Uterus (tissue), 4 donors: ENCODE measurements around the gene STK32C. TPM values are rescaled to one million over a fixed set of nuclear protein-coding genes. Genes with fewer than 3 reads are reported as not detected.

Experiments
- DNase-seq, 2 donors: peaks; one replicate each; pipeline ENCODE4 v3.0.0-alpha.2; 2019 to 2020
- H3K27ac ChIP-seq, 2 donors: fragments of 200-600 bp; sonication (generic); 1 replicate in 1 of 2; 2 replicates in 1 of 2; pipeline ENCODE4 v1.5.1; 2016 to 2018
- H3K27me3 ChIP-seq, 2 donors: fragments of 200-600 bp; sonication (generic); one replicate each; pipeline ENCODE4 v1.5.1; 2018 to 2019; ENCODE audit warnings: control low read depth in 1 of 2
- H3K36me3 ChIP-seq, 2 donors: fragments of 200-600 bp; sonication (generic); one replicate each; pipeline ENCODE4 v1.5.1; 2019; ENCODE audit warnings: control low read depth in 1 of 2
- H3K4me1 ChIP-seq, 2 donors: fragments of 200-600 bp; sonication (generic); one replicate each; pipeline ENCODE4 v1.5.1; 2018 to 2019; ENCODE audit warnings: control low read depth in 1 of 2
- H3K4me3 ChIP-seq, 2 donors: fragments of 200-600 bp; sonication (generic); 1 replicate in 1 of 2; 2 replicates in 1 of 2; pipeline ENCODE4 v1.5.1; 2018 to 2019; ENCODE audit warnings: mild to moderate bottlenecking in 1 of 2
- H3K9me3 ChIP-seq, 2 donors: fragments of 200-600 bp; sonication (generic); one replicate each; pipeline ENCODE4 v1.5.1; 2019; ENCODE audit warnings: control low read depth in 1 of 2
- CTCF ChIP-seq, 4 experiments: fragments of 200-600 bp in 2 of 4; fragments of 450-650 bp in 2 of 4; sonication (generic) in 2 of 4; IDR thresholded peaks; one replicate each; pipeline ENCODE4 v1.5.1; 2016 to 2019; ENCODE audit warnings: antibody characterized with exemption in 4 of 4, mild to moderate bottlenecking in 2 of 4, moderate library complexity in 1 of 4
- POLR2A ChIP-seq, 2 donors: fragments of 450-650 bp; IDR thresholded peaks; one replicate each; pipeline ENCODE4 v1.6.1; 2016; ENCODE audit warnings: antibody characterized with exemption in 2 of 2, mild to moderate bottlenecking in 1 of 2, moderate library complexity in 1 of 2
- intact Hi-C: fragments of 100-400 bp; cut with DNase I; formaldehyde crosslinking; loops from one replicate; pipeline ENCODE4 v1.15.1; 2023; ENCODE audit warnings: low total_unique reads
- total RNA-seq, 4 donors: library from RNA; depleted of rRNA in 3 of 4; stranded (reverse); fragments of >200 nt in 3 of 4; gene quantifications; one replicate each; pipeline versions ENCODE4 v1.1.0 to v1.2.4, GENCODE V29; 2014 to 2023
- donor health status: DM: yes; HTN: yes; CAD: no.

Gene STK32C
- total RNA-seq, 4 donors from 2014 or later = 0.51 to 17.2 (median 3.2) TPM

DNA sequence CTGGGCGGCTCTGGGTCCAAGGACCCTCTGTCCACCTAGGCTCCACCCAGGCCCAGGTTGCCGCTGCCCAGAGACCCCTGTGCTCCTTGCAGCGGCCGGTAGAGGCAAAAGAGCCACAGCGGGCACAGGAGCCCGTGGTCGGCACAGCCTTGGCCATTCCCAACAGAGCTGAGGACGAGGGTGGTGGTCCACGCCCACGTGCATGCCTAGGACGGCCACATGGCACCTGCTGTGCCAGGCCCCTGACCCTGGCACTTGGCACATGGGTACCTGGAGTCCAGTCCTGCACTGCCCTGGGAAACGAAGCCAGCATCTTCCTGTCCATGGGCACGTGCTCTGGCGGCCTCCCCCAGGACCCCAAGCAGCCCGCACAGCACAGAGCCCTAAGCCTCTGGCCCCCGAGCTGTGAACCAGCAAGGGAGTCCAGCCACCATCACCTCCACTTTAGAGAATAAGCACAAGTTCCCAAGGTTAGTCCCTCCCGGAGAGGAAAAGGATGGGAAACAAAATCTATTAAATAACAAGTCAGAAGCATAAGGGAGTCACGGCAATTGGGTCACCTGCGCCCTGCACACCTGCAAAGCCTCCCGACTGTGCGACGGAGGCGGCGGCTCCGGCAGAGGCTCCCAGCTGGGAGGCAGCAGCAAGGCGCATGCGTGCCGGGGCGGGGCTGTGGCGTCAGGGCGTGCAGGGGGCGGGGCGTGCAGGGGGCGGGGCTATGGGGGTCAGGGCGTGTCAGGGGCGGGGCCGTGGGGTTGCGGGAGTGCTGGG lies 59.1 kb downstream of the STK32C start:
- TF ChIP-seq POLR2A (IDR thresholded peaks at IDR 0.05) (no peak), CTCF (IDR thresholded peaks at IDR 0.05) (no peak)
- Histone ChIP-seq H3K4me3 (no peak overlapping the region), H3K27me3 (no peaks in the 10 kb centered on the region), H3K27ac (no peak overlapping the region), H3K4me1 (no peaks in the 10 kb centered on the region), H3K9me3 (no peaks in the 10 kb centered on the region), H3K36me3 (no peaks in the 10 kb centered on the region)
- no peak for DNase-seq
- intact Hi-C loops = no loop called here

DNA sequence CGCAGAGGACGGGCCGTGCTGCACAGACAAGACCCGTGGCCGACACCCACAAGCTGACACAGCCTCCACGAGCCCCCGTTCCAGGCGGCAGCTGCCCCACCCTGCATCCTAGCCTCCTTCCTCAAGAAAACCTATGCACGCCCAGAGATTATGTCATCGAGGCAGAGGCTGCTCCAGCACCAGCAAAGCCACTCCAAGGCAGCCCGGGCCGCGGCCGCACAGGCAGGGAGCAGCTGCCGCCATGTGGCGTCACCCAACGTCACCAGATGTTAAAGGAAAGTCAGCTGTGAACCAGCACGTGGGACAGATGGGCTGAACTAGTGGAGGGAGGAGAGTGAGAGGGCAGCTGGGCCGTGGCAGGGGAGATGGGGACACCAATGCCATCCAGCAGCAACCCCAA lies 59.8 kb downstream of the STK32C start:
- Histone ChIP-seq H3K4me1 (no peaks in the 10 kb centered on the region), H3K27ac (no peak overlapping the region), H3K9me3 (no peaks in the 10 kb centered on the region), H3K4me3 (no peak overlapping the region), H3K27me3 (no peaks in the 10 kb centered on the region), H3K36me3 (no peaks in the 10 kb centered on the region)
- no peak for TF ChIP-seq CTCF (IDR thresholded peaks at IDR 0.05)
- TF ChIP-seq POLR2A (IDR thresholded peaks at IDR 0.05) = no peak
- DNase-seq = no peak
- intact Hi-C loops = no loop called here

- H3K4me1 ChIP-seq = no peaks in the 10 kb centered on the region
- no peaks in the 10 kb centered on the region for H3K27me3 ChIP-seq
- no peak overlapping the region for H3K4me3 ChIP-seq
- no peaks in the 10 kb centered on the region for H3K9me3 ChIP-seq
- no peak overlapping the region for H3K27ac ChIP-seq
- DNase-seq = no peak
- no peaks in the 10 kb centered on the region for H3K36me3 ChIP-seq
- TF ChIP-seq POLR2A (IDR thresholded peaks at IDR 0.05) (no peak), CTCF (IDR thresholded peaks at IDR 0.05) (no peak)
- intact Hi-C loops = no loop called here
Observed at GRCh38 chr10:132246296-132246695, 61.5 kb downstream of the STK32C start.

DNA sequence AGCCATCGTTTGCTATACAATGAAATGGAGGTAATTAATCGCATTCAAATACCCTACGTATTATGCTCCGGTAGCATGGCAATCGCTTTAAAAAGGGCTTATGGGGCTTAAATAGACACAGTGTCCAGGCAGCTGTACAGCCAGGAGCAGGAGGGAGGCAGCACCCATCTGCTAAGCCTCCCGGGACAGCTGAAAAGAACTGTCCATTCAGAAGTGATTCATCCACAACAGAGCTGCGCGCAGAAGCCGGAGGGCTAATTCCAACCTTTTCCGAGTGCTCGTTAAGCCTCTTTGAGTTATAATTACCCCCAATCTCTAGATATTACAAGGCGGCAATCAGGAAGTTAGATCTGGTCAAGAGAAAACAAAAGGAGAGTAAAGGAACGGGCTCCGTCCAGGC lies 62.7 kb downstream of the STK32C start:
- DNase-seq = no peak
- no peak overlapping the region for H3K27ac ChIP-seq
- no peaks in the 10 kb centered on the region for H3K36me3 ChIP-seq
- H3K4me3 ChIP-seq = no peak overlapping the region
- no peaks in the 10 kb centered on the region for H3K27me3 ChIP-seq
- intact Hi-C loops = no loop called here
- H3K4me1 ChIP-seq = no peaks in the 10 kb centered on the region
- H3K9me3 ChIP-seq = no peaks in the 10 kb centered on the region
- TF ChIP-seq CTCF (IDR thresholded peaks at IDR 0.05) = no peak
- no peak for TF ChIP-seq POLR2A (IDR thresholded peaks at IDR 0.05)

GRCh38 chr10:132243626-132244025 lies 64.1 kb downstream of the STK32C start:
- Histone ChIP-seq H3K9me3 (no peaks in the 10 kb centered on the region), H3K27me3 (no peaks in the 10 kb centered on the region), H3K4me1 (no peaks in the 10 kb centered on the region), H3K36me3 (no peaks in the 10 kb centered on the region), H3K27ac (no peak overlapping the region), H3K4me3 (no peak overlapping the region)
- DNase-seq = no peak
- no peak for TF ChIP-seq POLR2A (IDR thresholded peaks at IDR 0.05)
- intact Hi-C loops = no loop called here
